Naive B cell (primary cell): Measurements from ENCODE around the gene PTCRA. TPM values are rescaled to one million over a fixed set of nuclear protein-coding genes. Genes with fewer than 3 reads are reported as not detected.
"Not testable (repeated sequence)": the region's sequence is repeated elsewhere in the genome, so short reads cannot be mapped to it uniquely, and the experiment has no call there.

Experiments
- ATAC-seq, 2 donors: fragments of 150-1000 bp; cut with Tn5 transposase; 2 replicates each; pipeline ENCODE4 v1.10.0; 2021; ENCODE audit warnings: low read depth in 2 of 2, mild to moderate bottlenecking in 2 of 2, moderate library complexity in 2 of 2
- DNase-seq: peaks from one replicate; pipeline ENCODE4 v3.0.0; 2022
- H3K27ac Mint-ChIP-seq, 6 donors: one replicate each; pipeline ENCODE4 v1.8.0; 2020 to 2022; ENCODE audit warnings: mild to moderate bottlenecking in 6 of 6, mixed read lengths in 6 of 6, moderate library complexity in 5 of 6, inconsistent platforms in 2 of 6
- H3K27me3 Mint-ChIP-seq, 3 donors: one replicate each; pipeline ENCODE4 v1.8.0; 2021 to 2022; ENCODE audit warnings: mixed read lengths in 3 of 3, mild to moderate bottlenecking in 1 of 3
- H3K36me3 Mint-ChIP-seq, 2 donors: one replicate each; pipeline ENCODE4 v1.8.0; 2020 to 2022; ENCODE audit warnings: mixed read lengths in 2 of 2, inconsistent platforms in 1 of 2, mild to moderate bottlenecking in 1 of 2
- H3K4me1 Mint-ChIP-seq, 3 donors: one replicate each; pipeline ENCODE4 v1.8.0; 2020 to 2022; ENCODE audit warnings: mixed read lengths in 3 of 3, inconsistent platforms in 1 of 3, mild to moderate bottlenecking in 1 of 3, moderate library complexity in 1 of 3
- H3K4me3 Mint-ChIP-seq, 8 donors: one replicate each; pipeline ENCODE4 v1.8.0; 2020 to 2022; ENCODE audit warnings: mild to moderate bottlenecking in 8 of 8, mixed read lengths in 8 of 8, moderate library complexity in 8 of 8, inconsistent platforms in 2 of 8
- H3K9me3 Mint-ChIP-seq, 7 donors: one replicate each; pipeline ENCODE4 v1.8.0; 2020 to 2022; ENCODE audit warnings: mixed read lengths in 7 of 7, mild to moderate bottlenecking in 5 of 7, inconsistent platforms in 2 of 7, moderate library complexity in 1 of 7
- polyA plus RNA-seq, 6 donors: library from polyadenylated mRNA; unstranded; fragments of 300-500 nt; fragmentation: Illumina TruSeq; gene quantifications; one replicate each; pipeline ENCODE4 v1.2.3, GENCODE V29; 2021; ENCODE audit warnings: low read depth in 6 of 6

Gene PTCRA
- polyA plus RNA-seq, 6 donors from 2014 or later: 0.41 to 1.9 (median 0.68) TPM; not detected in 2

- no peak for DNase-seq
- no peaks in the 10 kb centered on the region for H3K9me3 Mint-ChIP-seq
- H3K27ac Mint-ChIP-seq: peak overlapping the region; percentile 75 to 97 (median 95)
- no peak for ATAC-seq
- H3K36me3 Mint-ChIP-seq: peaks cover 0 to under 1% of the 10 kb centered on the region in 2 donors
- no peaks in the 10 kb centered on the region for H3K27me3 Mint-ChIP-seq
- H3K4me1 Mint-ChIP-seq: peaks cover 24 to 35% (median 32%) of the 10 kb centered on the region in 3 donors
- peak overlapping the region; percentile 95 to 99 (median 98) for H3K4me3 Mint-ChIP-seq
Observed at GRCh38 chr6:42891199-42891722, 24.6 kb upstream of the PTCRA start.

GRCh38 chr6:42894041-42894828 is 21.6 kb upstream of the PTCRA start:
- not testable (repeated sequence) for H3K36me3 Mint-ChIP-seq, H3K9me3 Mint-ChIP-seq, H3K27me3 Mint-ChIP-seq, ATAC-seq
- Mint-ChIP-seq H3K27ac (peak overlapping the region in 5 of 6 donors; percentile 54 to 94 (median 88)), H3K4me3 (peak overlapping the region; percentile 24 to 86 (median 75)), H3K4me1 (peaks cover 24 to 34% (median 32%) of the 10 kb centered on the region in 3 donors)
- peak; percentile 52 for DNase-seq

GRCh38 chr6:42896178-42896719 is 19.6 kb upstream of the PTCRA start:
- Mint-ChIP-seq H3K27me3 (no peaks in the 10 kb centered on the region), H3K4me3 (no peak overlapping the region), H3K27ac (no peak overlapping the region), H3K9me3 (no peaks in the 10 kb centered on the region), H3K36me3 (no peaks in the 10 kb centered on the region), H3K4me1 (peaks cover 19 to 22% (median 21%) of the 10 kb centered on the region in 3 donors)
- DNase-seq (no peak), ATAC-seq (no peak)

GRCh38 chr6:42898891-42899361 is 16.9 kb upstream of the PTCRA start:
- H3K36me3 Mint-ChIP-seq: no peaks in the 10 kb centered on the region
- peaks cover 12 to 20% (median 13%) of the 10 kb centered on the region in 3 donors for H3K4me1 Mint-ChIP-seq
- ATAC-seq (peak in 1 of 2 donors; percentile 27), DNase-seq (peak; percentile 71)
- H3K27ac Mint-ChIP-seq: peak overlapping the region in 2 of 6 donors; percentile 49 to 75
- no peaks in the 10 kb centered on the region for H3K9me3 Mint-ChIP-seq
- H3K27me3 Mint-ChIP-seq: no peaks in the 10 kb centered on the region
- H3K4me3 Mint-ChIP-seq: no peak overlapping the region

GRCh38 chr6:42899871-42900270 is 16.0 kb upstream of the PTCRA start:
- Mint-ChIP-seq H3K27ac (no peak overlapping the region), H3K4me3 (no peak overlapping the region), H3K9me3 (no peaks in the 10 kb centered on the region), H3K4me1 (peaks cover 5 to 13% (median 7%) of the 10 kb centered on the region in 3 donors), H3K27me3 (no peaks in the 10 kb centered on the region), H3K36me3 (no peaks in the 10 kb centered on the region)
- DNase-seq (no peak), ATAC-seq (no peak)

- peaks cover 5 to 13% (median 7%) of the 10 kb centered on the region in 3 donors for H3K4me1 Mint-ChIP-seq
- no peaks in the 10 kb centered on the region for H3K27me3 Mint-ChIP-seq
- H3K27ac Mint-ChIP-seq: peak overlapping the region in 1 of 6 donors; percentile 61
- ATAC-seq (peak; percentile 84 to 97), DNase-seq (peak; percentile 74)
- H3K4me3 Mint-ChIP-seq: no peak overlapping the region
- no peaks in the 10 kb centered on the region for H3K36me3 Mint-ChIP-seq
- no peaks in the 10 kb centered on the region for H3K9me3 Mint-ChIP-seq
Observed at GRCh38 chr6:42901538-42901957, 14.3 kb upstream of the PTCRA start.

- peaks cover 5 to 13% (median 7%) of the 10 kb centered on the region in 3 donors for H3K4me1 Mint-ChIP-seq
- H3K9me3 Mint-ChIP-seq, H3K36me3 Mint-ChIP-seq, DNase-seq, ATAC-seq, H3K27me3 Mint-ChIP-seq, H3K27ac Mint-ChIP-seq: not testable (repeated sequence)
- peak overlapping the region in 2 of 8 donors; percentile 3 to 66 for H3K4me3 Mint-ChIP-seq
Observed at GRCh38 chr6:42902429-42903263, 13.2 kb upstream of the PTCRA start.

- Mint-ChIP-seq H3K27ac (no peak overlapping the region), H3K36me3 (no peaks in the 10 kb centered on the region)
Observed at GRCh38 chr6:42904467-42904866, 11.4 kb upstream of the PTCRA start.

GRCh38 chr6:42907336-42907735 is 8.5 kb upstream of the PTCRA start:
- Mint-ChIP-seq H3K27ac (no peak overlapping the region), H3K36me3 (no peaks in the 10 kb centered on the region), H3K27me3 (peaks cover 0 to 8% (median 7%) of the 10 kb centered on the region in 3 donors), H3K4me1 (peaks cover 5 to 6% (median 6%) of the 10 kb centered on the region in 3 donors), H3K9me3 (no peaks in the 10 kb centered on the region), H3K4me3 (no peak overlapping the region)
- DNase-seq (no peak), ATAC-seq (no peak)

More at GRCh38 chr6:42904467-42904866, 11.4 kb upstream of the PTCRA start:
- Mint-ChIP-seq H3K4me1 (peaks cover 5 to 11% (median 7%) of the 10 kb centered on the region in 3 donors), H3K9me3 (no peaks in the 10 kb centered on the region), H3K27me3 (no peaks in the 10 kb centered on the region), H3K4me3 (no peak overlapping the region)
- ATAC-seq: no peak
- DNase-seq: no peak

- Mint-ChIP-seq H3K36me3 (no peaks in the 10 kb centered on the region), H3K27ac (no peak overlapping the region), H3K27me3 (peaks cover 0 to 8% (median 7%) of the 10 kb centered on the region in 3 donors), H3K4me3 (peak overlapping the region in 1 of 8 donors; percentile 3), H3K4me1 (peaks cover 3 to 6% (median 5%) of the 10 kb centered on the region in 3 donors), H3K9me3 (no peaks in the 10 kb centered on the region)
- ATAC-seq (no peak), DNase-seq (no peak)
Observed at GRCh38 chr6:42909835-42910234, 6.0 kb upstream of the PTCRA start.

GRCh38 chr6:42911171-42912021 is 4.5 kb upstream of the PTCRA start:
- Mint-ChIP-seq H3K4me1 (peaks cover 3 to 11% (median 5%) of the 10 kb centered on the region in 3 donors), H3K27ac (peak overlapping the region in 1 of 6 donors; percentile 59), H3K4me3 (peak overlapping the region in 6 of 8 donors; percentile 42 to 84 (median 66)), H3K36me3 (no peaks in the 10 kb centered on the region), H3K27me3 (peaks cover 0 to 12% (median 8%) of the 10 kb centered on the region in 3 donors), H3K9me3 (no peaks in the 10 kb centered on the region)
- DNase-seq (no peak), ATAC-seq (peak in 1 of 2 donors; percentile 43)

GRCh38 chr6:42914546-42914945 is 1.3 kb upstream of the PTCRA start:
- no peaks in the 10 kb centered on the region for H3K36me3 Mint-ChIP-seq
- no peak overlapping the region for H3K27ac Mint-ChIP-seq
- ATAC-seq: no peak
- H3K4me3 Mint-ChIP-seq: no peak overlapping the region
- peaks cover 3 to 11% (median 5%) of the 10 kb centered on the region in 3 donors for H3K4me1 Mint-ChIP-seq
- H3K27me3 Mint-ChIP-seq: peaks cover 0 to 12% (median 8%) of the 10 kb centered on the region in 3 donors
- no peak for DNase-seq
- no peaks in the 10 kb centered on the region for H3K9me3 Mint-ChIP-seq
